GM13976 (cell line): ENCODE data around the gene ACY1.
A peak's percentile ranks its signal among the peaks of the same experiment; 100 is the strongest.
"Not testable (repeated sequence)": the region's sequence is repeated elsewhere in the genome, so short reads cannot be mapped to it uniquely, and the experiment has no call there.

Experiments
- DNase-seq: peaks from one replicate; pipeline ENCODE4 v3.0.0; 2012; ENCODE audit warnings: low spot score
- CTCF ChIP-seq: IDR thresholded peaks from 2 replicates; pipeline ENCODE4 v1.5.1; 2012; ENCODE audit warnings: borderline replicate concordance, mild to moderate bottlenecking; ENCODE audit not compliant: insufficient read depth; ENCODE audit errors: extremely low read depth, missing control alignments, control extremely low read depth
- in situ Hi-C: fragments of 300-500 bp; cut with MboI; formaldehyde crosslinking; loops from one replicate; pipeline ENCODE4 v1.12.0; 2022; ENCODE audit warnings: low sequenced_read_pairs, mixed read lengths, inconsistent platforms; ENCODE audit not compliant: unreplicated experiment

ACY1 gene

GRCh38 chr3:51992017-51992682, 8.8 kb downstream of the ACY1 start:
- no peak for TF ChIP-seq CTCF
- in situ Hi-C loops: no loop called here
- no peak for DNase-seq

GRCh38 chr3:51993657-51994056, 10.3 kb downstream of the ACY1 start:
- in situ Hi-C loops, DNase-seq: not testable (repeated sequence)

- DNase-seq: no peak
- TF ChIP-seq CTCF: no peak
- in situ Hi-C loops: no loop called here
Measured at GRCh38 chr3:51994530-51994929, 11.2 kb downstream of the ACY1 start.

GRCh38 chr3:51995346-51996163, 12.2 kb downstream of the ACY1 start, which contains the start of gene RPL29:
TSS of gene RPL29 (minus strand) at chr3:51995895. CDS start at chr3:51995461, 434 bp downstream.
- in situ Hi-C loops: no loop called here
- DNase-seq: peak; percentile 95
- no peak for TF ChIP-seq CTCF

- DNase-seq: no peak
- in situ Hi-C loops: no loop called here
Measured at GRCh38 chr3:51997172-51997571, 13.8 kb downstream of the ACY1 start.

GRCh38 chr3:51997935-51998596, 14.7 kb downstream of the ACY1 start:
- in situ Hi-C loops: no loop called here
- TF ChIP-seq CTCF: no peak
- DNase-seq: no peak

More at GRCh38 chr3:51997172-51997571, 13.8 kb downstream of the ACY1 start:
- TF ChIP-seq CTCF: no peak

- in situ Hi-C loops: no loop called here
- TF ChIP-seq CTCF: no peak
- DNase-seq: no peak
Measured at GRCh38 chr3:51998774-51999173, 15.4 kb downstream of the ACY1 start.
